GM23338 (cell line): ENCODE data around the gene ADAMTS13. TPM values are rescaled to one million over a fixed set of nuclear protein-coding genes. Genes with fewer than 3 reads are reported as not detected.

Experiments
- ATAC-seq: fragments of 200-7000 bp; cut with Tn5 transposase; 3 replicates; pipeline ENCODE4 v1.9.1; 2020
- DNase-seq: peaks from one replicate; pipeline ENCODE4 v3.0.0-alpha.2; 2015; ENCODE audit warnings: low spot score
- H2AFZ ChIP-seq: fragments of 200-600 bp; sonication (generic); 2 replicates; pipeline ENCODE4 v1.8.0; 2016; ENCODE audit warnings: antibody characterized with exemption, mild to moderate bottlenecking, moderate library complexity
- H3F3A ChIP-seq: fragments of 200-600 bp; sonication (generic); replicated peaks from 2 replicates; pipeline ENCODE4 v1.8.0; 2017; ENCODE audit warnings: antibody characterized with exemption, mixed run types, low read depth
- H3K27ac ChIP-seq: fragments of 200-600 bp; sonication (generic); 2 replicates; pipeline ENCODE4 v1.6.1; 2016; ENCODE audit warnings: low read depth
- H3K27me3 ChIP-seq: fragments of 200-600 bp; sonication (generic); 2 replicates; pipeline ENCODE4 v1.8.0; 2016; ENCODE audit warnings: mild to moderate bottlenecking, mixed run types, moderate library complexity; ENCODE audit not compliant: insufficient read depth
- H3K36me3 ChIP-seq: fragments of 200-600 bp; sonication (generic); 2 replicates; pipeline ENCODE4 v1.8.0; 2016; ENCODE audit warnings: mild to moderate bottlenecking; ENCODE audit not compliant: insufficient read depth
- H3K4me1 ChIP-seq: fragments of 200-600 bp; sonication (generic); 2 replicates; pipeline ENCODE4 v1.8.0; 2016; ENCODE audit warnings: mild to moderate bottlenecking, moderate library complexity; ENCODE audit not compliant: insufficient read depth
- H3K4me2 ChIP-seq: fragments of 200-600 bp; sonication (generic); 2 replicates; pipeline ENCODE4 v1.7.1; 2017; ENCODE audit warnings: mixed run types
- H3K4me3 ChIP-seq: fragments of 200-600 bp; sonication (generic); 2 replicates; pipeline ENCODE4 v1.6.1; 2016; ENCODE audit warnings: mixed run types
- H3K79me2 ChIP-seq: fragments of 200-600 bp; sonication (generic); replicated peaks from 2 replicates; pipeline ENCODE4 v1.8.0; 2017; ENCODE audit warnings: mild to moderate bottlenecking; ENCODE audit not compliant: insufficient read depth
- H3K9me2 ChIP-seq: fragments of 200-600 bp; sonication (generic); 2 replicates; pipeline ENCODE4 v1.8.0; 2017; ENCODE audit not compliant: insufficient read depth
- H4K20me1 ChIP-seq: fragments of 200-600 bp; sonication (generic); replicated peaks from 2 replicates; pipeline ENCODE4 v1.8.0; 2017; ENCODE audit warnings: mild to moderate bottlenecking; ENCODE audit not compliant: insufficient read depth
- H3K27ac Mint-ChIP-seq: 2 replicates; pipeline ENCODE4 v1.8.0; 2020; ENCODE audit warnings: inconsistent platforms, mild to moderate bottlenecking, moderate library complexity, mixed read lengths
- H3K27me3 Mint-ChIP-seq: 3 replicates; pipeline ENCODE4 v1.8.0; 2022; ENCODE audit warnings: low read depth, mild to moderate bottlenecking, moderate library complexity, mixed read lengths, inconsistent platforms; ENCODE audit not compliant: insufficient read depth, poor library complexity
- H3K36me3 Mint-ChIP-seq: 3 replicates; pipeline ENCODE4 v1.8.0; 2021; ENCODE audit warnings: low read depth, mild to moderate bottlenecking, inconsistent platforms, moderate library complexity, mixed read lengths
- H3K4me1 Mint-ChIP-seq: 3 replicates; pipeline ENCODE4 v1.8.0; 2020; ENCODE audit warnings: mild to moderate bottlenecking, inconsistent platforms, mixed read lengths
- H3K4me3 Mint-ChIP-seq: 3 replicates; pipeline ENCODE4 v1.8.0; 2021; ENCODE audit warnings: moderate library complexity, mild to moderate bottlenecking, inconsistent platforms, mixed read lengths
- H3K9me3 Mint-ChIP-seq: 3 replicates; pipeline ENCODE4 v1.8.0; 2020; ENCODE audit warnings: moderate library complexity, mild to moderate bottlenecking, inconsistent platforms, mixed read lengths
- CREB1 ChIP-seq: fragments of 250-450 bp; sonication (Bioruptor Pico); IDR thresholded peaks from 2 replicates; pipeline ENCODE4 v1.5.0; 2020; ENCODE audit warnings: low read depth, mild to moderate bottlenecking, moderate library complexity
- CTCF ChIP-seq, 2 experiments: fragments of 200-600 bp in 1 of 2; sonication (generic) in 1 of 2; conservative IDR thresholded peaks; 2 replicates each; pipeline versions ENCODE4 v1.5.1 to v1.6.1; 2016 to 2017; ENCODE audit warnings: antibody characterized with exemption in 2 of 2, low read depth in 2 of 2, mild to moderate bottlenecking in 2 of 2, moderate library complexity in 1 of 2
- ETS1 ChIP-seq: IDR thresholded peaks from 2 replicates; pipeline ENCODE4 v1.6.1; 2016; ENCODE audit warnings: antibody characterized with exemption
- EZH2phosphoT487 ChIP-seq: fragments of 200-600 bp; sonication (generic); IDR thresholded peaks from one replicate; pipeline ENCODE4 v1.8.1; 2018; ENCODE audit warnings: antibody characterized with exemption; ENCODE audit not compliant: unreplicated experiment
- JUNB ChIP-seq: IDR thresholded peaks from one replicate; pipeline ENCODE4 v1.6.1; 2016; ENCODE audit warnings: antibody characterized with exemption; ENCODE audit not compliant: unreplicated experiment
- NANOG ChIP-seq: IDR thresholded peaks from 2 replicates; pipeline ENCODE4 v1.6.1; 2016; ENCODE audit warnings: antibody characterized with exemption, borderline replicate concordance
- POLR2AphosphoS5 ChIP-seq: IDR thresholded peaks from 2 replicates; pipeline ENCODE4 v1.6.1; 2016; ENCODE audit warnings: antibody characterized with exemption, low read depth
- REST ChIP-seq: IDR thresholded peaks from one replicate; pipeline ENCODE4 v1.6.1; 2018; ENCODE audit warnings: antibody characterized with exemption; ENCODE audit not compliant: unreplicated experiment
- ZNF331 ChIP-seq: fragments of 250-450 bp; sonication (Bioruptor Pico); IDR thresholded peaks from 2 replicates; pipeline ENCODE4 v1.5.0; 2020; ENCODE audit warnings: low read depth, mild to moderate bottlenecking, moderate library complexity
- ZNF462 ChIP-seq: fragments of 250-450 bp; sonication (Bioruptor Pico); IDR thresholded peaks from 2 replicates; pipeline ENCODE4 v1.5.0; 2020; ENCODE audit warnings: mild to moderate bottlenecking, moderate library complexity
- polyA plus RNA-seq: library from polyadenylated mRNA; unstranded; fragments of >200 nt; fragmentation: Nextera tagmentation; extraction: Ambion mirVana; gene quantifications from 2 replicates; pipeline ENCODE4 v1.2.1, GENCODE V29; 2016
- total RNA-seq: library from RNA; depleted of rRNA; stranded (reverse); fragments of >200 nt; shearing (Covaris generic); gene quantifications from 2 replicates; pipeline ENCODE4 v1.2.3, GENCODE V29; 2014

ADAMTS13 gene
- total and polyA plus RNA-seq, 2 experiments from 2014 or later = 6.0 TPM

GRCh38 chr9:133468374-133468773 is 46.2 kb downstream of the ADAMTS13 start (continued):
- TF ChIP-seq CTCF (conservative IDR thresholded peaks at IDR 0.05; ENCODE audit: low read depth in 2 of 2) = no peak
- TF ChIP-seq POLR2AphosphoS5 = no peak
- TF ChIP-seq ZNF331 (CRISPR knock-in tag) = no peak
- TF ChIP-seq REST = no peak
- TF ChIP-seq NANOG = no peak
- TF ChIP-seq EZH2phosphoT487 = no peak
- no peak for TF ChIP-seq CREB1
- TF ChIP-seq ETS1 = no peak
- TF ChIP-seq JUNB = no peak

- Mint-ChIP-seq H3K9me3 (no peaks in the 10 kb centered on the region), H3K36me3 (peaks cover 9% of the 10 kb centered on the region; the same call in 2 of the 3 replicates), H3K4me1 (no peaks in the 10 kb centered on the region), H3K27me3 (peaks cover 7% of the 10 kb centered on the region), H3K4me3 (no peak overlapping the region), H3K27ac (no peak overlapping the region)
- Histone ChIP-seq H3K9me2 (no peaks in the 10 kb centered on the region), H3K4me3 (no peak overlapping the region), H3K36me3 (peaks cover 3% of the 10 kb centered on the region; the same call in 1 of the 2 replicates), H3K27ac (no peak overlapping the region), H3K4me2 (no peak overlapping the region), H4K20me1 (peaks cover 11% of the 10 kb centered on the region; the same call in 1 of the 2 replicates), H3K79me2 (no peaks in the 10 kb centered on the region), H2AFZ (no peak overlapping the region), H3K27me3 (no peaks in the 10 kb centered on the region), H3F3A (peaks cover 6% of the 10 kb centered on the region), H3K4me1 (no peaks in the 10 kb centered on the region)
- DNase-seq = no peak
- ATAC-seq = no peak
- TF ChIP-seq CREB1 (no peak), POLR2AphosphoS5 (no peak), EZH2phosphoT487 (no peak), ZNF462 (no peak), NANOG (no peak), ETS1 (no peak)
Observed at GRCh38 chr9:133468777-133469421, 46.7 kb downstream of the ADAMTS13 start.
